Left cardiac atrium (tissue), 4 donors: ENCODE data around the gene ZCCHC17. TPM values are rescaled to one million over a fixed set of nuclear protein-coding genes. Genes with fewer than 3 reads are reported as not detected.
"Not testable (repeated sequence)": the region's sequence is repeated elsewhere in the genome, so short reads cannot be mapped to it uniquely, and the experiment has no call there.

Source experiments
- ATAC-seq, 2 donors: fragments of 200-7000 bp; cut with Tn5 transposase; one replicate each; pipeline ENCODE4 v1.9.1; 2020; ENCODE audit warnings: mild to moderate bottlenecking in 2 of 2, moderate library complexity in 2 of 2
- DNase-seq: peaks from one replicate; pipeline ENCODE4 v3.0.0-alpha.2; 2020
- intact Hi-C, 2 donors: fragments of 100-400 bp; cut with DNase I; formaldehyde crosslinking; loops; one replicate each; pipeline versions ENCODE4 v1.14.1 to v1.15.1; 2022 to 2023
- total RNA-seq, 2 donors: library from RNA; stranded (reverse); fragmentation: NEBNext Ultra II Directional; extraction: Animal tissue kit (Norgen Biotek cat#: 25700); gene quantifications; one replicate each; pipeline ENCODE4 v1.2.1, GENCODE V29; 2021
- donor health status: DM: no; HTN: yes; CAD: no.
- donor health status: DM: no; HTN: yes; CAD: no; lungs with severe emphysema.
- donor health status: DM: yes; HTN: yes; CAD: no.
- donor health status: Dilated cardiomyopathy.

Gene ZCCHC17
- total RNA-seq, 2 donors from 2014 or later = 14.4 to 15.7 TPM

DNA sequence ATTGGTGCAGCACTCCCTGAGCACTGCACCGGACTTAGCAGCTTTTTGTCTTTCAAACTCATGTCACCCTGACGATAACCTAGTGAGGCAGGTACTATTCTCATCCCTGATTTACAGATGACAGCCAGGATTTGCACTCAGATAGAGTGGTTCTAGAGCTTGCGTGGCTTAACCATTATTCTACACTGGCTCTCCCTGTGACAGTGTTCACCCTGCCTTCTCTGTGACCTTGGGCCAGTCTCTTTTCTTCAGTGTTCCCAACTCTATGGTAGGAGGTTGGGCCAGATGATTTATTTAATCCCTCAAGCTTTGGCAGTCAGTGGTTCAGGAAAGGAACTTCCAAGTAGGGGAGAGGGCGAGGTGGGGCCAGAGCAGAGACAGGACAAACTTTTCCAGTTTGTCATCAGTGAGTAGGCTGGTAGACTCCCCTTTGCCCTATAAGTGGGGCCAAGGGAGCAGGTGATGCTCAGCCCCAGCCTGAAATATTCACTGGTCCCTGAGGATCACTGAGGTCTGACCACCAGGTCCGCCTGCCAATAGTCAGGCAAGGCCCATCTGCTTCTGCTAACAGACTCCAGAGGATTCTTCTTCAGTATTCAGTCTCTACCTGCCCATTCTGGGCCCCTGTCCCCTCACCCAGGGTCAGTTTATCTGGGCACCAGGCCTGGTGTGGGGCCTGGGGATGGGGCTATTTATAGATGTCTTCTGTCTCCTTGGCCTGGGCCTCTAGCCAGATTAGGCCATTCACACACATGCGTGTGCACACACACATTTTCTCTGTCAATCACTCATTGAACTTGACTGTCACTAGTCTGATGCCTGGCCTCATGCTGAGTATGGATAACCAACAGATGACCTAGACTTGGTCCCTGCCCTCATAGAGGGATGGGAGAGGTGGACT is 84.8 kb downstream of the ZCCHC17 start:
- intact Hi-C loops = no loop called here
- peak; percentile 74 to 82 for ATAC-seq

DNA sequence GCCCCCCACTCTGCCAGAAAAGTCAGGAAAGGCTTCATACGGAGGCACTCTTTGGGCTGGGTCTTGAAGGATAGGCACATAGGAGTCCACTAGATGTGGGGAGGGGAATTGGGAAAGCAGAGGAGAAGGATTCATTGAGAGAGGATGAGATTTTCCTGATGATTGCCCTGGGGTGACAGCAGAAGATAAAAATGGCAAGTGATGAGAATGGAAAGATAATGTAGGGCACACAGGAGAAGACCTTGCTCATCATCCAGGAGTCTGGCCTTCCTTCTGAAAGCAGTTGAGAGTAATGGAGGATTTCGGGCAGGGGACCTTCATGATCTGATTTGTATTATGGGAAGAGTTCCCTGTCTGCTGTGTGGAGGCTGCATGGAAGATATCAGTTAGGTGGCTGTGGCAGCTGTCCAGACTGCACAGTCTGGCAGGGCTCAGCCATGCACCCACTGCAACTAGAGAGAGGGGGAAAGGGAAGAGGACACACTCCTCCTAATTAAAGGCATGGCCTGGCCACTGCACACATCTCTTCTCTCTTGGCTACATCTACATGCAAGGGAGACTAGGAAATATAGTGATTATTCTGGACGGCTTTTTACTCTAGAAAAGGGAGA is 85.7 kb downstream of the ZCCHC17 start:
- ATAC-seq = peak; percentile 70 to 71

More for the DNA sequence above, 84.8 kb downstream of the ZCCHC17 start:
- peak; percentile 52 for DNase-seq

DNA sequence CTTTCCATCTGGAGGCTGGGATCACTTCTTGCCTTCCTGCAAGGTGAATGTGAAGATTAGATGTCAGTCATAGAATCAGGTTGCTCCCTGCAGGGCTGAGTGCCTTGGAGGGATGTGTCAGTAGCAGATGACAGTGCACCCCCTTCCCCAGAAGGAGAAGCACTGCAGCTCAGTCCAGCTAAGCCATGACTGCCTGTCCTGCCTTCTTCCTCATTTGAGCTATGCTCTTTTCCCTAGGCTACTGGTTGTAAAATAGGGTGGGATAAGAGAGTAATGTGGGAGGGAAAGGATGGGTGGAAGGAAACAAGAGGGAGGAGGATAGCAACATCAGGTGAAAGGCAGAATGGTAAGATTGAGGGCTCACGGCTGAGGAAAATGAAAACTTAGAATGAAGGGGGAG is 87.1 kb downstream of the ZCCHC17 start:
- DNase-seq (no peak), ATAC-seq (no peak)
- intact Hi-C loops = no loop called here

More for the DNA sequence above, 85.7 kb downstream of the ZCCHC17 start:
- intact Hi-C loops = no loop called here
- DNase-seq = peak; percentile 34

DNA sequence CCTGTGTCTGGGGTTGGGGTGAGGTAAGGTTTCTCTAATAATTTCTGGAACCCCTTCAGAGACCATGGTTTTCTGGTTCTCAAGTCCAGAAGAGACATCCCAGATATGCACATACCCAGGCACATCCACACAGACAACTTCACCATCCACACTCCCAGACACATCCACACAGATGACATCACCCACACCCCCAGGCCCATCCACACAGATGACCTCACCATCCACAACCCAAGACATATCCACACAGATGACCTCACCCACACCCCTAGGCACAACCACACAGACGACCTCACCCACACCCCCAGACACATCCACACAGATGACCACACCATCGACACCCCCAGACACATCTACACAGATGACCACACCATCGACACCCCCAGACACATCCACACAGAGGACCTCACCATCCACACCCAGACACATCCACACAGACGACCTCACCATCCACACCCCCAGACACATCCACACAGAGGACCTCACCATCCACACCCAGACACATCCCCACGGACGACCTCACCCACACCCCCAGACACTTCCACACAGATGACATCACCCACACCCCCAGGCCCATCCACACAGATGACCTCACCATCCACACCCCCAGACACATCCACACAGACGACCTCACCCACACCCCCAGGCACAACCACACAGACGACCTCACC is 89.9 kb downstream of the ZCCHC17 start:
- ATAC-seq, intact Hi-C loops, DNase-seq: not testable (repeated sequence)

DNA sequence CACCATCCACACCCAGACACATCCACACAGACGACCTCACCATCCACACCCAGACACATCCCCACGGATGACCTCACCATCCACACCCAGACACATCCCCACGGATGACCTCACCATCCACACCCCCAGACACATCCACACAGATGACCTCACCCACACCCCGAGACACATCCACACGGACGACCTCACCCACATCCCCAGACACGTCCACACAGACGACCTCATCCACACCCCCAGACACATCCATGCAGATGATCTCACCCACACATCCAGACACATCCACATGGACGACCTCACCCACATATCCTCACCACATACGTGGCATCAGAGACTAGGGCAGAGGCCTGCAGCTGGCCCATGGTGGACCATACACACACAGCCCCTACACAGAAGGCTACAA is 90.8 kb downstream of the ZCCHC17 start:
- ATAC-seq (no peak), DNase-seq (no peak)
- intact Hi-C loops = no loop called here

DNA sequence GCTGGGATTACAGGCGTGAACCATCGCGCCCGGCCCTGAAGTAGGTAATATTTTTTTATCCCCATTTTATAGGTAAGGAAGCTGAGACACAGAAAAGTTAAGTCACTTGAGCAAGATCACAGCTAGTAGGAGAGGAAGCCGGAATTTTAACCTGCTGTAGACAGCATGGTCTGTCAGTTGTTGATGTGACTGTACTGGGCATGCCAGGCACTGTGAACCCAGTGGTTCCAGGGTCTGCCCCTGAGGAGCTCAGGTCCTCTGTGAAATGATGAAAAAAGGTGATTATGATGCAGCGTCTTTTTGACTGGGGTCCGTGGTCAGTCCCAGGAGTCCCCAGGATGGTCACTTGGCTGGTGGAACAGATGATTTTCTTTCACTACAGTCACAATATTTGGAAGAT is 92.8 kb downstream of the ZCCHC17 start:
- intact Hi-C loops = loop anchor here in 1 of 2 donors (5.0 kb wide), 1 partner anchor 158 kb away; no protein-coding TSS in a partner anchor
- ATAC-seq = no peak
- no peak for DNase-seq

DNA sequence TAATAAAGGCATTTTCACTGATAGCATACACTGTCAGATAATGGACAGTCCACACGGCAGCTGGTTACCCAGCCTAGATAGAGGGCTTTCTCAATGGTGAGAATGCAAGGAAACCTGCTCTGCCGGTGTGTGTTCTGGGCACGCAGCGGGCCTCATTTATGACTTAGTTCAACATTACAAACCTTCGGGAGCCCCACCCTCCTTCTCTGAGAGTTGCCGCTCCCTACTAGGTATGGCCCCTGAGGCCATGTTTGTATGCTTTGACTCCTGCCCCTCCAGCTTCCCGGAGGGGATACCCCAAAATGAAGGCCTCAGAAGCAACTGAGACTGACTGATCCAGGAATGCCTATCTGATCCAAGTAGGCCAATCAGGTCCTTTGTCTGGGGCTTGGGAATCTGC is 93.2 kb downstream of the ZCCHC17 start:
- ATAC-seq (no peak), DNase-seq (no peak)
- intact Hi-C loops = loop anchor here in 1 of 2 donors (5.0 kb wide), 1 partner anchor 157 kb away; no protein-coding TSS in a partner anchor

DNA sequence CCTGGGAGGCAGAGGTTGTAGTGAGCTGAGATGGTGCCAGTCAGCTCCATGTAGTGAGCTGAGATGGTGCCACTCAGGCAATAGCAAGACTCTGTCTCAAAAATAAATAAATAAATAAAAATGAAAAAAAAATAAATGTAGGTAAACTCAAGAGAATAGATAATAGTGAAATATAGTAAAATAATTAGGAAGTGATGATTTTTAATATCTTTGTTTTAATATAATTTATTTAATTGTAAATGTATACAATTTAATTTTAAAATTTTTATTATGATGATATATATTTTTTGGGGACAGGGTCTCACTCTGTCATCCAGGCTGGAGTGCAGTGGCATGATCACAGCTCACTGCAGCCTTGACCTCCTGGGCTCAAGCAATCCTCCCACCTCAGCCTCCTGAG is 96.6 kb downstream of the ZCCHC17 start:
- DNase-seq = no peak
- no peak for ATAC-seq
- intact Hi-C loops = loop anchor here in 1 of 2 donors (5.0 kb wide), 1 partner anchor 154 kb away; no protein-coding TSS in a partner anchor

DNA sequence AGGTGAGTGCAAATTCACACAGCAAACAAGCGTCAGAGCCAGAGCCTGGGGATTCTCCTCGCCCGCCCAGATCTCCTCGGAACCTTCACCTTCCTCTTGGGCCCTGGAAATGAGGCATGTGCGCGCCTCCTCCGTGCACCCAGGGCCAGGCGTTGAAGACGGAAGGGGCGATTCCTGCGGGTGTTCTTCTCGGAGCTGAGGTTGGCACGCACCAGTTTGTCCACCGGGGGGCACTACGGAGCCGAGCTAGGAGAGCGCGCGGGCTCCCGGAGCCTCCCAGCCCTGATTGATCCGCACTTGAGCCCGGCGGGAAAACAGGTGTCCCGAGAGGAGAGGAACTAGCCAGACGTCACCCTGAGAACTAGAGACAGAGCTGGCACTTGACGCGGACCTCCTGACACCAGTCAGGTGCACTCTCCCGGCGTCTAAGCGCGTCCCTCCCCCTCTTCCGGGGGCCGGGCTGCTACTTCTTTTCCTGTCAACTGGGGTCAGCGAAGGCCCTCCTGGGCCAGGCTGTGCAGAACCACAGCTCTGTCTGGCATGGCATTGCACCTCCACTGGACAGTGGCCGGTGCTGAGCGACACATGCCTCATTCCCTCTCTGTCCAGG is 97.9 kb downstream of the ZCCHC17 start:
- intact Hi-C loops = loop anchor here (2.0 to 5.0 kb wide), 2 partner anchors 28 to 153 kb away; no protein-coding TSS in a partner anchor
- peak; percentile 84 for DNase-seq
- peak; percentile 91 to 96 for ATAC-seq

DNA sequence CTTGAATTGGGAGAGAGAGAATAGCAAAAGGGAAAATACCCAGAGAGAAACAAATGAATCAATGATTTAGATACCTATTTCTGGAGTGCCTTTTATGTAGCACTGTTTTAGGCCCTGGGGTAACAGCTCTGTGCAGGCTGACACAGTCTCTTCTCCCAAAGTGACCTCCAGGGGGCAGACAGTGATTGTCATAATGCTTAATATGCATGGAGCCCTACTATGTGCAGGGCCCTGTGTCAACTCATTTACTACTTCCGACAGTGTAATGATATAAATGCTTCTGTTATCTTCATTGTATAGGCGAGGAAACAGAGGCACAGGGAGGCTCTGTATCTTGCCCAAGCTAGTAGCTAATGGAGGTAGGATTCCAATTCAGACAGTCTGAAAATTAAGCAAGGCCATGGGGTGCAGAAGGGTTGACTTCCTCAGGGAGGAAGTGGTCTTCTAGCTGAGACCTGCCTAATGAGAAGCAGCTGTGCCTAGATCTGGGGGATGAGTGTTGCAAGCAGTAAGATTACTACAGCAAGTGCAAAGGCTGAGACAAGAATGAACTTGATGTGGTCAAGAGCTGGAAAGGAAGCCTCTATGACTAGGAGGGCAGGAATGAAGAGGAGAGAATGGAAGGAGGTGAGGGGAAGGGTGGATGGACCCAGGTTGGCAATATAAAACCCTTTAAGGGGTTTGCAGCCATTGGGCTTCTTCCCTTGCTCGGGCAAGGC is 100.0 kb downstream of the ZCCHC17 start:
- intact Hi-C loops = no loop called here
- no peak for DNase-seq
- ATAC-seq = no peak

DNA sequence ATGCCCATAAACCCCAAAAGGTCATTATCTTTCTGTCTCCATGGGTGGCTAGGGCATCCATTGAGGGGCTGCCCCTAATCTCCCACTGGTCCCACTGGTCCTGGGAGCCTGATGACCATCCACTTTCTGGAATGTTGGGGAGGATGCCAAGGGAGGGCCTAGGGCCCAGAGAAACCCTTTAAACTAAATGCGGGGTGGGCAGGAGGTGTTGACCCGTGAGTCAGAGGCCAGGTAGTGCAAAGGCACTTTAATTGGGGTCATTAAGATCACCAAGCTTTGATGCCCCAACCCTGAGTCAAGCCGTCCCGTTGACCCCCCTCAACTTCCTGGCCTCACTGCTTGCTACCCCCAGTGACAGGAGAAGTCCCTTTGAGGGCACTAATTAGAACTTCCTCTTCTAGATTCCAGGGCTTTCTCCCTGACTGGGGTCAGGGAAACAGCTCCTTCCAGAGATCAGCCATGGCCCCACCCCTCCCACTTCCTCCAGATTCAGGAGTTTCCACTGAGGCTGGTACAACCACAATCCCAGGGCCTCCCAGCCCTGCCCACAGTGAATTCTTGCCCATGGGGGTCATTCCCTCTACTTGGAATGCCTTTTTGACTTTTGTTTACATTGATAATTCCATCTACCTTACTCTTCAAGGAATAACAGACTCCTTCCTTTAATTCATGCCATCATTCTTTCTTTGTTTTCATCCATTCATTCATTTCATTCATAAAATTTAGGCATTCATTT is 100.7 kb downstream of the ZCCHC17 start:
- intact Hi-C loops = no loop called here
- ATAC-seq (no peak), DNase-seq (no peak)

DNA sequence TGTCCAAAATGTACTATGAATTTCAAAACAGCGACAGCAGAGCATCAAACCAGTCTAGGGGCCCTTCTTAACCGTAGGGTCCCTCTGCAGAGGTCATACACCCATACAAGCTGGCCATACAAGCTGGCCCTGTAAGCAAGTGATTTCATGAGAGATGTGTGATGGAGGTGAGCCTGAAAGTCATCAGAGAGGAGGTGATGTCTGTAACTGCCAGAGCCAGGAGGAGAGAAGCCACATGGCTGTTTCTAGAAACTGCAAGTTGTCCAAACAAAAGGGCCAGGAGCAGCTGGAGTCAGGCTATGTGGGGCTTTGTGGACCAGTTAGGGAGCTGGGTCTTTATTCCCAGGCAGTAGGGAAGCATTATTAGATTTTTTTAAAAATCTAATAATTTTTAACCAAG is 101.4 kb downstream of the ZCCHC17 start:
- intact Hi-C loops = no loop called here
- no peak for DNase-seq
- no peak for ATAC-seq

DNA sequence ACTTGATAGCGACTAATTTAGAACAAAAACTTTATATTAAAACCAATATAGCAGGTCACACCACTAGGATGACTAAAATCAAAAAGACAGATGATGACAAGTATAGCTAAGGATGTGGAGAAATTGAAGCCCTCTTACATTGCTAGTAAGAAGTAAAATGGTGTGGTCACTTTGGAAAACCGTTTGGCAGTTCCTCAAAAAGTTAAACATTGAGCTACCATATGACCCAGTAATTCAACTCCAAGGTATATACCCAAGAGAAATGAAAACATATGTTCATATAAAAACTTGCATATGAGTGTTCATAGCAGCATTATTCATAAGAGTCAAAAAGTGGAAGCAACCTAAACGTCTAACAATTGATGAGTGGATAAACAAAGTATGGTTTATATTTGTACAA is 103.1 kb downstream of the ZCCHC17 start:
- ATAC-seq (no peak), DNase-seq (no peak)
- intact Hi-C loops = no loop called here

DNA sequence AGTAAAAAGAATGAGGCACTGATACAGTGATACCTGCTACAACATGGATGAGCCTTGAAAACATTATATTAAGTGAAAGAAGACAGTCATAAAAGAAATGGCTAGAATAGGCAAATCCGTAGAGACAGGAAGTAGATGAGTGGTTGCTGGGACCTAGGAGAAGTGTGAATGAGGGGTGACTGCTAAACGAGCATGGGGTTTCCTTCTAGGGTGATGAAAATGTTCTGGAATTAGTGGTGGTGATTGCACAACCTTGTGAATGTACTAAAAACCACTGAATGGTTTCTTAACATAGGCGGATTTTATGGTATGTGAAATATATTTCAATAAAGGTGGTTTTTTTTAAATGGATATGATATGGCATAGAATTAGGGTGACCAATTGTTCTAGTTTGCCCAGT is 103.6 kb downstream of the ZCCHC17 start:
- intact Hi-C loops = no loop called here
- ATAC-seq (no peak), DNase-seq (no peak)

DNA sequence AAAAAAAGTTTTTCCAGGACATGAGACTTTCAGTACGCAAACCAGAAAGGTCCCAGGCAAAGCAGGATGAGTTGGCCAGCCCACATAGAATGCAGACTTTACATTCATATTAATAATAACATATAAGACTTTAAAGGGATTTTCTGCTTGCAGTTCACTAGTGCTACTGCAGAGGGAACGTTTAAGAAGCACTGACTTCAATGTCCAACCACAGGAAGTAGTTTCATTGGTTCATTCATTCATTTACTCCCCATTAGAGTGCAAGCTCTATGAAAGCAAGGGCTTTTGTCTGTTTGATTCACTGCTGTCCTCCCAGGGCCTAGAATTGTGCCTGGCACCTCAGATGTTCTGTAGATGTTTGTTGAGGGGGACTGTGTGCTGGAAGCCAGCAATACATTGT is 104.4 kb downstream of the ZCCHC17 start:
- no peak for DNase-seq
- intact Hi-C loops = no loop called here
- ATAC-seq = no peak

DNA sequence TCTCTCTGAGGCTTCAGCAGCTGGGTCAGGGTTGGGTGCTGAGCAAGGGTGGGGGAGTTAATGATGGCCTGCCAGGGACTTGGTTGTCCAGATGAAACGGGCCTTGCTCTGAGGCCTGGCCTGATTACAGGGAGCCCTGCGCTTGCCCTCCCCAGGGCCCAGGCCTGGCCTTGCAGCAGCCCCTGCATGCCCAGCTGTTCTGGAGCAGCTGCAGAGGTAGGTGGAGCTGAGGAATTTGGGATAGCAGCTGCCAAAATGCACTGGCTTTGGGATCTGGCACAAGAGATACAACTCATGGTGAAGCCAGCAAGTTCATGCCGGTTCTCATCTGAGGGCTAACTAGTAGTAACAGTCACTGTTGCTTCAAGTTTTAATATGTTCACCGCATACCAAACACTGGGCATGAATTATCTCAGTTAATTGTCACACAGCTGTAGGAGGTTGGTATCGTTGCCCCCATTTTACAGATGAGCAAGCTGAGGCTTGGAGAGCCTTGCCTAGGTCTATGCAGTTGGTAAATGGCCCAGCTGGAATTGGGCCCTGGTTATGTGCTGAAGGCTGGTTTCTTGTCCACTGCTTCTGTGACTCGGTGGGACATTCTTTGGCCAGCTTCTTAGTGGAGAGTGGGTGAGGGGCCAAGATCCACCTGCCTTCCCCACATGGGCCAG is 108.9 kb downstream of the ZCCHC17 start:
- DNase-seq (no peak), ATAC-seq (no peak)
- intact Hi-C loops = no loop called here

DNA sequence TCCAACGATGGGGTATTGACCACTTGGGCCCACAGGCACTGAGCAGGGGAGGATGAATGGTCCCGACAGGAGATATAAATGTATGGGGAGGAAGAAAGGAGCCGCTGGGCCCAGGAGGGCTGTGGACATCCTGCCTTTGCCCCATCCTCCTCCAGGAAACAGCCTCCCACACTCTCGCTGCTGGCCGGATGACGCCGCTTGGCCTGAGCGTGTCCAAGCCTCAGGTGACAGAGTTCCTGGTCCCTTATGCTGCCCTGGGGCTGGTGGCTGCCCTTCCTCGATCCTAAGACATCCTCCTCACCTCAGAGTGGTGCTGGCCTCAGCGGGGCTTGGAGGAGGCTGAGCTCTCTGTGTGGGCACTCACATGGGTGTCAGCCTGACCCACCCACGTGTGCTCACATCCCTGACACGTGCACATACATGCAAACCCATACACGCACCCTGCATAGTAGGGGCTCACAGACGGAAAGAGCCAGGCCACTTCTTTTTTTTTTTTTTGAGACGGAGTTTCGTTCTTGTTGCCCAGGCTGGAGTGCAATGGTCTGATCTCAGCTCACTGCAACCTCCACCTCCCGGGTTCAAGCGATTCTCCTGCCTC is 110.3 kb downstream of the ZCCHC17 start:
- intact Hi-C loops = no loop called here
- DNase-seq (no peak), ATAC-seq (no peak)
